ENCODE data around the gene SURF1.
A peak's percentile ranks its signal among the peaks of the same experiment; 100 is the strongest.
"Not testable (repeated sequence)": the region's sequence is repeated elsewhere in the genome, so short reads cannot be mapped to it uniquely, and the experiment has no call there.

The SURF1 gene

GRCh38 chr9:133382507-133383141, 26.3 kb upstream of the SURF1 start:
- no peak for DNase-seq

- no peak for DNase-seq
These were observed 24.4 kb upstream of the SURF1 start for GRCh38 chr9:133380734-133381133.

GRCh38 chr9:133379153-133380086, 23.1 kb upstream of the SURF1 start:
- no peak for DNase-seq

- peak; percentile 54 for DNase-seq
These were observed 22.2 kb upstream of the SURF1 start for GRCh38 chr9:133378408-133378962.

- DNase-seq = peak; percentile 70
These were observed 21.5 kb upstream of the SURF1 start for GRCh38 chr9:133377721-133378216.

GRCh38 chr9:133377280-133377679, 21.0 kb upstream of the SURF1 start:
- DNase-seq = not testable (repeated sequence)

GRCh38 chr9:133375724-133376654, 19.7 kb upstream of the SURF1 start, which contains the start of the genes STKLD1 and SURF4:
STKLD1 (plus strand) TSS chr9:133376366; CDS start chr9:133376474, 108 bp downstream.
SURF4 (minus strand) TSS chr9:133376060; CDS start chr9:133375969, 91 bp downstream.
- DNase-seq = peak; percentile 99

GRCh38 chr9:133375116-133375723, 18.9 kb upstream of the SURF1 start:
- DNase-seq = peak; percentile 76

GRCh38 chr9:133374612-133375115, 18.4 kb upstream of the SURF1 start:
- DNase-seq = no peak

- no peak for DNase-seq
These were observed 15.9 kb upstream of the SURF1 start for GRCh38 chr9:133372144-133372543.

GRCh38 chr9:133371261-133371711, 15.0 kb upstream of the SURF1 start:
- no peak for DNase-seq

- no peak for DNase-seq
These were observed 14.4 kb upstream of the SURF1 start for GRCh38 chr9:133370685-133371084.

GRCh38 chr9:133369933-133370332, 13.6 kb upstream of the SURF1 start:
- no peak for DNase-seq

- no peak for DNase-seq
These were observed 13.1 kb upstream of the SURF1 start for GRCh38 chr9:133369422-133369821.

- DNase-seq = peak; percentile 98
These were observed 12.1 kb upstream of the SURF1 start for GRCh38 chr9:133368249-133368881.

GRCh38 chr9:133367778-133368177, 11.5 kb upstream of the SURF1 start:
- DNase-seq = no peak

GRCh38 chr9:133367221-133367620, 10.9 kb upstream of the SURF1 start:
- no peak for DNase-seq

- DNase-seq = no peak
These were observed 10.1 kb upstream of the SURF1 start for GRCh38 chr9:133366435-133366834.

- DNase-seq = peak; percentile 61
These were observed 6.2 kb upstream of the SURF1 start for GRCh38 chr9:133362359-133363044.

GRCh38 chr9:133361507-133362092, 5.3 kb upstream of the SURF1 start:
- no peak for DNase-seq

All from NCI-H69 (cell line).